HG03139 (cell line): ENCODE data around the gene CBX1.
"Not testable (repeated sequence)": the region's sequence is repeated elsewhere in the genome, so short reads cannot be mapped to it uniquely, and the experiment has no call there.

ENCODE experiments used
- ATAC-seq: cut with Tn5 transposase; IDR thresholded peaks from one replicate; pipeline ENCODE4 v1.9.1; 2021; ENCODE audit not compliant: unreplicated experiment

Gene CBX1

DNA sequence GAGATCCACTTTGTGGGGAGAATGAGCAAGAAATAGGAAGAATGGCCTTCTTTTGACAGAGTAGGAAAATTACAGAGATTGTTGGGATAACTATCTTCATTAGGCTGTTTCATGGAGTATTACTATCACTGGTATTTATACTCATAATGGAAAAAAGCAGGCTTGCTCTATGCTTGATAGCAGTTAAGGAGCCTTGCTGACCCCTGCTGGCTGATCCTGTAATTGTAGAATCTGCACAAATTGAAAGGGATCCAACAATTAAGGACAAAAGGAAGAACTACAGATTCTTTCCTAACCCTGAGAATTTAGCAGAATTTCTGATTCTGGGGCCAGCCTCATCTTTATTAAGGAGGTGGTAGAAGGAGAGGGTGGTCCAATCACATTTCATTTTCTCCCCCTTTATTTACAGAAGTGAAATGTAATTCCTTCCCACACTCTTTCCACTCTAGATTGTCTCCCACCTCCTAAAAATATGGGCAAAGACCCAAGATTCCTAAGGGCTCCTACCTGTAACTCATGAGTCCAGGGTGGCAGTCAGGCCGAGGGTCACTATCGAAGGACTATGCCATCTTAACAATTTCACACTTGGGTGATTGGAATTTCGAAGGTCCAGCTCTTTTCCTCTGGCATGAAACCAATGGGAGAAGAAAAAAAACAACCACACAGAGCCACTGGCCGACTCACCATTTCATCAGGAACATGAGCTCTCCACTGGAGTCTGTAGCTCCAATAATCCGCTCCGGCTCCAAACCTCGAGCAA lies 26.8 kb downstream of the CBX1 start:
- no peak for ATAC-seq

DNA sequence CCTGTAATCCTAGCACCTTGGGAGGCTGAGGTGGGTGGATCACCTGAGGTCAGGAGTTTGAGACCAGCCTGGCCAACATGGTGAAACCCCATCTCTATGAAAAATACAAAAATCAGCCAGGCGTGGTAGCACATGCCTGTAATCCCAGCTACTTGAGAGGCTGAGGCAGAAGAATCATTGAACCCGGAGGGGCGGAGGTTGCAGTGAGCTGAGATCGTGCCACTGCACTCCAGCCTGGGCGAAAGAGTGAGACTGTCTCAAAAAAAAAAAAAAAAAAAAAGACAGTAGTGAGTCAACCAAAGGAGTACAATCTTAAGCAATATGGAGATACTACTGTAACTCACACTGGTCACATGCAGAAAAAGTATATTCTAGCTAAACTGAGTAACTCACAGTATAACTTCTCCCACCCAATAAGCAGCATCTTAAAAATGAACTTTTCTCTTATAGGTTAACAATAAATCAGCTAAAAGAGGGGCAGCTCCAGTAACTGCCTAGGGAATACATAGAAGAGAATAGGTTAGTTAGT lies 27.6 kb downstream of the CBX1 start:
- ATAC-seq: not testable (repeated sequence)

DNA sequence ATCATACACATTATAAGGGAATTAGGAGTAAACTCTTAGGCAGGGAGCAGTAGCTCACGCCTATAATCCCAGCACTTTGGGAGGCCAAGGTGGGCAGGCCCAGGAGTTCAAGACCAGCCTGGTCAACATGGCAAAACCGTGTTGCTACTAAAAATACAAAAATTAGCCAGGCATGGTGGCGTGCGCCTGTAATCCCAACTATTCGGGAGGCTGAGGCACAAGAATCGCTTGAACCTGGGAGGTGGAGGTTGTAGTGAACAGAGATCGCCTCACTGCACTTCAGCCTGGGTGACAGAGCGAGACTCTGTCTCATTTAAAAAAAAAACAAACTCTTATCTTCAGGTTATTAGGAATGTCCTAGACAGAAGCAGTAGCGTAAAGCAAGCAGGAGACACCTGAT lies 28.5 kb downstream of the CBX1 start:
- not testable (repeated sequence) for ATAC-seq

DNA sequence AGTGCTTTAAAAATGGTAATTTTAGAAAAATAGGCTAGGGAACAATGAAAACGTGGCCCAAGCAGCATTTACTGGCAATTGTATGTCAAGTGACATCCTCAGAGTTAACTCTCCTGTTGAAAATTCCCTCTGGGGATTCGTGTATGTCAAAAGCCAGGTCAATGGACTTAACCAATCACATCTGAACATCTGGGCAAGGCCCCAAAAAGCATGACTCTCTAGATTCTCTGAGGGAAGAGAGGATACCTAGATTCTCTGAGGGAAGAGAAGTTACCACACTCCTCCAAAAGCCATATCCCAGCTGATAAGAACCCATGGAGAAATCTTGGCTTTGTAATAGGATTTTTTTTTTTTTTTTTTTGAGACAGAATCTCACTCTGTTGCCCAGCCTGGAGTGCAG lies 29.6 kb downstream of the CBX1 start:
- no peak for ATAC-seq

DNA sequence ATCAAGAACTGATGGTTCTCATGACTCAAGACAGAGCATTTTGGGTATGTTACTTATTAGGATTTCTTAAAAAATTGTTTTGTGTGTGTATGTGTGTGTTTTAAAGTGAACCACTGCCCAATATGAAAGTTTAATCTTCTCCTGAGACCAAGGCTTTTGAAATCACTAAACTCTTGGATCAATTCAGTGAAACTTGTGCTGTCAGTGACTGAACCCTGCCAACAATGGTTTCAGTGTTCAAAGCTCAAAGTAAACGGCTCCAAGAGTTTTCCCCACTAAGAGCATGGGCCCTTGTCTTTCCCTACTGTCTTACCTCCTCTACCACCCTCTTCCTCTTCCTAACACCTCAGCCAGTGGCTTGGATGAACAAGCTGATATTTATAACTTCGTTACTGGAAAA lies 31.1 kb downstream of the CBX1 start:
- no peak for ATAC-seq

DNA sequence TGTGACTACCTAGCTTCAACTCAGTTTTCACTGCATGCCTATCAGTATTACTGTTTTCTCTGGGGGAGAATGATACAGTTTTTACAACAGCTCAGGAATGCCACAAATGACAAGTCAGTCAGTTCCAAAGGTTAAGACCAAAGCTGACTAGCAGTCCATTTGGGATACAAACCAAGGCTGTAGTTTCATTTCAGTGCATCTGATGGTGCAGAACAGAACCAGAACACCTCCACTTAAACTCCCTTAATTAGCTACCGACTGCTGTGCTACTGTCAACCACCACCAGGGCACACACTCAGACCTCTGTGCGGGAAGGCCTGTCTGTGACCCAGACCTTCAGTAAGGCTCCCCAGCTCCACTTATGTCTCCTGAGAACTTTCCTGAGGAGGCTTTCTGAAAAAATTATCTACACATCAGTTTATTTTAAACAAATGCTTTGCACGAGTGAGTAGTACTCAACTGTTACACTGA lies 32.8 kb downstream of the CBX1 start:
- ATAC-seq: no peak

DNA sequence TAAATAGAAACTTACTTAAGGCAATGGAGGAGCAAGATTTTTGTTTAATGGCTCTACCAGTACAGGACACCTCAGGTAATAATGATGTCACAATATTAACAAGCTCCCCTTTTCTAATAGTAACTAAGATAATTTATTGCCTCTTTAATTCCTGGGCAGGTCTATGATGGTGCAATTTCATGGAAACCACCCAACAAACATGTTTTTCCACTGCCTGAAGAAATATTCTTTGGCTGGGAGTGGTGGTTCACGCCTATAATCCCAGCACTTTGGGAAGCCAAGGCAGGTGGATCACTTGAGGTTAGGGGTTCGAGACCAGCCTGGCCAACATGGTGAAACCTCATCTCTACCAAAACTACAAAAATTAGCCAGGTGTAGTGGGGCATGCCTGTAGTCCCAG lies 33.5 kb downstream of the CBX1 start:
- ATAC-seq: not testable (repeated sequence)

DNA sequence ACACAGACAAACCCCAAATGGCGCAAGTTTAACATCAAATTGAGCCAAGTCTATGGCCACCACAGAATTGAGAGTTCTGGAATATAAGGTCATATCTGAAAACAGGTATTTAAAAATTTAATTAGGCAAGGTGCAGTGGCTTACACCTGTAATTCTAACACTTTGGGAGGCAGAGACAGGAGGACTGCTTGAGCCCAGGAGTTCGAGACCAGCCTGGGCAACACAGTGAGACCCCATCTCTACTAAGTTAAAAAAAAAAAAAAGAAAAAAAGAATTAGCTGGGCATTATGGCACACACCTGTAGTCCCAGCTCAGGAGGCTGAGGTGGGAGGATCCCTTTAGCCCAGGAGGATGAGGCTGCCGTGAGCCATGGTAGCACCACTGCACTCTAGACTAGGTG lies 34.0 kb downstream of the CBX1 start:
- ATAC-seq: no peak

DNA sequence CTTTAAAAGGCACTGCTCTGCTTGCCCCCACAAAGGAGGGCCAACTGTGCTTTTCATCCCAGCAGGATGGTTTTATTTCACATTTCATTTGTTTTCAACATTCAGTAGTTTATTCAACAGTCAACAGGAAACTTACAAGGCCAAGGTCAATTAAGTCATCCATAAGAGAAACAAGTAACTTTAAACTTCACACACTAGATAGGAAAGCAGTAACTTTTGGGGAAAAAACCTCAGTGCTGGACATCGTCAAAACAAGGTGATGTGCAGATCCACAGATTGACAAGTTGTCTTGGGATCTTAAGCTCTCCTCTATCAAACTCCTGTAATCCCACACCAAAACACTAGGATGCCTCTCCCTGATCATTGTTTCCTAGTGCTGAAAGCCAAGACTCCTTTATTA lies 34.6 kb downstream of the CBX1 start:
- ATAC-seq: no peak

DNA sequence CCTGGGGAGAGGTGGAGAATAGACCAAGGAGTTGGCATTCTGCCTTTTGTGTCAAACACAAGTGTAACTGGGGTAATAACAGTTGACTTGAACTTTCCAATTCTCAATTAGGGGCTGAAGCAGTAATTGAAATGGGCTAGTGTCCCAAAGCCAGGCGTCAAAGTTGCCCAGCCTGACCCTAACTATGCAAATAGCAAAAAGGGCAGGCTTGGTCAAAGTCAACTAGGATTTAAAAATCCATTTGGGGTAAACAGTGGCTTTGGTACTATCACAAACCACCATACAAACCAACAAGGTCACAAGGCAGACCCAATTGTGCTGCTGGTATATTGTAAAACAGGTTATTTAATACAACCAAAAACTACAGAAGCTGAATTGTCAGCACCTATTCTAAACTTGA lies 35.1 kb downstream of the CBX1 start:
- ATAC-seq: no peak

DNA sequence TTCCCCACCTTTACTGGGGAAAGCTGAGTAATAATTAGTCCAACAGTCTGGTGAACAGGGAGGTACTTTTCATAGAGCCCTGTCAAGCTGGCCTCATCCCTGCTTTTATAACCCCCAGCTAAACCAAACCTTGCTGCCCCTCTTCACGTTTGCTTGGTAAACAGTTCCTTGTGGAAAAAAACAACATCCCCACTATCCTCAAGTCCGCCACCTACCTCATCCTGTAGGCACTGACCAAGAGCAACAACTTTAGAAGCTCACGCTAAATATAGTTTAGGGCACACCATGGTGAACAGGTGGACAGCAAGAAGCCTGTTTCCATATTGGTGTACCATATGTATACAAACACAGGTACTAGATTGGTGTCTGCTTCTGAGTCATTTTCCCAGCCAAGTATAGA lies 36.6 kb downstream of the CBX1 start:
- ATAC-seq: no peak

DNA sequence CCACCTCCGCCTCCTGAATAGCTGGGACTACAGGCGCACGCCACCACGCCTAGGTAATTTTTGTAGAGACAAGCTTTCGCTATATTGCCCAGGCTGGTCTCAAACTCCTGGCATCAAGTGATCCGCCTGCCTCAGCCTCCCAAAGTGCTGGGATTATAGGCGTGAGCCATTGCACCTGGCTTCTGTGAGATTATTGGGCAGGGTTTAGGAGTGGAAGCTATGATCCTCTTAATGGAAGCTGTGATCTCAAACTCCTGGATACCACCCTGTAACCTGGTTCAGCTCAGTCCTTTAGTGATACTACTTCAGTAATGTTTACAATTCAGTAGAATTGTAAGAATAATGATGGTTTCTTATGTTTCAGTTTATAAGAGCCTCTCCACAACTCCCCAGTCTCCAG lies 39.0 kb downstream of the CBX1 start:
- ATAC-seq: no peak

DNA sequence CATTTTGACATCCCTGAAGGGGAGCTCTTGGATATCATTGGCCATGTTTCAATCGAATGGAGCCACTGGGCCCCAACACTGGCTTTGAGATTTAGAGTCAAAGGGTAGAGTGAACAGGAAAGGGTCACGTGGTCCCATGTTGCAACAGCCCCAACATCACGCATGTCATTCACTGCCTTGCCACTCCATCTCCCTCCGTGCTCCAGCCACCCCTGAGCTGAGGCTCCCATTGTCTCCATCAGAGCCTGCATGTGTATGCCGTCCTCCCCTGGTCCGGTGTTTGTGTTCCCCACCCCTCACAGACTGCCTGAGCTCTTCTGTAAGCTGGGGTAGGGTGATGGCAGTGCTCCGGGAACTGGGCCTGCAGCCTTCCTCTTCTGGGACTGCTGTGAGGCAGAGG lies 41.0 kb downstream of the CBX1 start:
- no peak for ATAC-seq

DNA sequence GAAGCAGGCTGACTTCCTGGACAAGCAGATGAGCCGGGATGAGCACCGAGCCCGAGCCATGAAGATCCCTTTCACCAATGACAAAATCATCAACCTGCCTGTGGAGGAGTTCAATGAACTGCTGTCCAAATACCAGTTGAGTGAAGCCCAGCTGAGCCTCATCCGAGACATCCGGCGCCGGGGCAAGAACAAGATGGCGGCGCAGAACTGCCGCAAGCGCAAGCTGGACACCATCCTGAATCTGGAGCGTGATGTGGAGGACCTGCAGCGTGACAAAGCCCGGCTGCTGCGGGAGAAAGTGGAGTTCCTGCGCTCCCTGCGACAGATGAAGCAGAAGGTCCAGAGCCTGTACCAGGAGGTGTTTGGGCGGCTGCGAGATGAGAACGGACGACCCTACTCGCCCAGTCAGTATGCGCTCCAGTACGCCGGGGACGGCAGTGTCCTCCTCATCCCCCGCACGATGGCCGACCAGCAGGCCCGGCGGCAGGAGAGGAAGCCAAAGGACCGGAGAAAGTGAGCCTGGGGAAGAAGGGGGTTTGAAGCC lies 42.1 kb downstream of the CBX1 start:
- no peak for ATAC-seq

DNA sequence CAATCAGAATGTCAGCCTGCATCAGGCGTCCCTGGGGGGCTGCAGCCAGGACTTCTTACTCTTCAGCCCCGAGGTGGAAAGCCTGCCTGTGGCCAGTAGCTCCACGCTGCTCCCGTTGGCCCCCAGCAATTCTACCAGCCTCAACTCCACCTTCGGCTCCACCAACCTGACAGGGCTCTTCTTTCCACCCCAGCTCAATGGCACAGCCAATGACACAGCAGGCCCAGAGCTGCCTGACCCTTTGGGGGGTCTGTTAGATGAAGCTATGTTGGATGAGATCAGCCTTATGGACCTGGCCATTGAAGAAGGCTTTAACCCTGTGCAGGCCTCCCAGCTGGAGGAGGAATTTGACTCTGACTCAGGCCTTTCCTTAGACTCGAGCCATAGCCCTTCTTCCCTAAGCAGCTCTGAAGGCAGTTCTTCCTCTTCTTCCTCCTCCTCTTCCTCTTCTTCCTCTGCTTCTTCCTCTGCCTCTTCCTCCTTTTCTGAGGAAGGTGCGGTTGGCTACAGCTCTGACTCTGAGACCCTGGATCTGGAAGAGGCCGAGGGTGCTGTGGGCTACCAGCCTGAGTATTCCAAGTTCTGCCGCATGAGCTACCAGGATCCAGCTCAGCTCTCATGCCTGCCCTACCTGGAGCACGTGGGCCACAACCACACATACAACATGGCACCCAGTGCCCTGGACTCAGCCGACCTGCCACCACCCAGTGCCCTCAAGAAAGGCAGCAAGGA lies 42.7 kb downstream of the CBX1 start:
- ATAC-seq: no peak

DNA sequence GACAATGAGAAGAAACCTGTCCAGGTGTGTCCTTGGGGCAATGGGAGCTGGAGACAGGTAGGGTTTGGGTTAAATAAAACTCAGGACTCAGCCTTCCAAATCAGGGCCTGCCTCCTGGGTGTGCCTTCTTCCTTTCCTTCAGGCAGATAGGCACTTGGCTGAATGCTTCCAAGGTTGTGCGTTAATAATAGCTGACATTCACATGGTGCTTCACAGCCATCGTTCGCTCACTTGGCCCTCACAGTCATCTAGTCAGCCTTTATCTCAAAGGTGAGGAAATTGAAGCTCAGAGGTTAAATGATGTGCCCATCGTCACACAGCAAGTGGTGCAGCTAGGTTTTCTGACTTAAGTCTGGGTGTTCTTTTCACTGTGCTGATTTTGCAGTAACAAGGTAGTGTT lies 43.7 kb downstream of the CBX1 start:
- no peak for ATAC-seq

DNA sequence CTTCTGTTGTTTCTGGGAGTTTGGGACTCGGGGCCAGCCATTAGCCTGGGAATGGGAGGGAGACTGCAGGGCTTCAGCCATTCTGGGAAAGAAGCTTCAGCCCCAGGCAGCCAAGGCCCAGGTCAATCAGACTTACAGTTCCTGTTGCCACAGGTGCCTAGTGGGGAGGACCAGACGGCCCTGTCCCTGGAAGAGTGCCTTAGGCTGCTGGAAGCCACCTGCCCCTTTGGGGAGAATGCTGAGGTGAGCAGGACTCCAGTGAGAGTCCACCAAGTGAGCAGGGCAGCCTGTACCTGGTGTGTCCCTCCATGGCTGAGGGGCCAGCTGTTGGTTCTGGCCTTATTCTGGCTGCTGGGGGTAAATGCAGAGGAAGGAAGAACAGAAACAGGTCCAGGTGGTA lies 44.4 kb downstream of the CBX1 start:
- ATAC-seq: no peak

DNA sequence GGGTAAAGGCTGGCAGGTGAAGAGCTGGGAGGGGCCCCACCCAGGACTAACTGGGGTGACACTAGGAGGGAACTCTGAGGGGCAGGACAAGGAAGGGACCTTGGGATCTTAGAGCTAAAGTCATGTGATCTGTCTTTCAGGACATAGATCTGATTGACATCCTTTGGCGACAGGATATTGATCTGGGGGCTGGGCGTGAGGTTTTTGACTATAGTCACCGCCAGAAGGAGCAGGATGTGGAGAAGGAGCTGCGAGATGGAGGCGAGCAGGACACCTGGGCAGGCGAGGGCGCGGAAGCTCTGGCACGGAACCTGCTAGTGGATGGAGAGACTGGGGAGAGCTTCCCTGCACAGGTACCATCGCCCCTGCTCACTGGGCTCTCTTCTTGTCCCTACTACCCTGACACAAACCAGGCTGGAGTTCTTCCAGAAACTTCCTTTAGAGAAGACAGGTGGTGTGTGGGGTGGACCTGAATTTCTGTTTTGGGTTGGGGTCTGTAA lies 45.0 kb downstream of the CBX1 start:
- no peak for ATAC-seq

DNA sequence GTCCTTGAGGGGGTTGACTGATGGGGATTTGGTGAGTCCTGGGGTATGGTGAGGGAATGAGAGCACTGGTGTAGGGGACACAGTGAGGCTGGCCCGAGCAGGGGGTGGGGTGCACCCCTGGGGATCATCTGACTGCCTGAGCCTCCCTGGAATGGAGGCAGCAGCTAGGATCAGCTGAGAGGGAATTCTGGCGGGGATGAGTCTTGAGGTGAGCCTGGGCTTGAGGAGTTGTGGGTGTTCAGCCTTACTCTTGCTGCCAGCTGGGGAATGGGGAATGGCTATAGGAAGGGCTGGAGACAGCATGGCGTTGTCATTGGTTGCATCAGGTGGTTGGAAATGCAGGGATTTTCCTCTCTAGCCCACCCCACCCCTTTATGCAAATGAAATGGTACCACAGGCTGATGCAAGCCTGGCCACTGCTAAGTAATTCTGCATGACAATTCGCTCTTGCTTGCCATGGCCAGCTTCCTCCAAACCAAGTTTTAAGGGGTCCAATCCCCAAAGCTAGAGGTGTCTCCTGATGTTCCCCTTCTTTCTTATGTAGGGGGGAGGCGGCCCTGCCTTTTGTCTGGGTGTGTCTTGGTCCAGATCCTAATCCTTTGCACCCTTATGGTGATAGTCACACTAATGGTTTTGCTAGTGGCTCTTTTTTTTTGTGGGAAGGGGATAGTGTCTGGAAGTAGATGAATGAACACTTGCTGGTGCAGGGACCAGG lies 45.6 kb downstream of the CBX1 start:
- no peak for ATAC-seq

DNA sequence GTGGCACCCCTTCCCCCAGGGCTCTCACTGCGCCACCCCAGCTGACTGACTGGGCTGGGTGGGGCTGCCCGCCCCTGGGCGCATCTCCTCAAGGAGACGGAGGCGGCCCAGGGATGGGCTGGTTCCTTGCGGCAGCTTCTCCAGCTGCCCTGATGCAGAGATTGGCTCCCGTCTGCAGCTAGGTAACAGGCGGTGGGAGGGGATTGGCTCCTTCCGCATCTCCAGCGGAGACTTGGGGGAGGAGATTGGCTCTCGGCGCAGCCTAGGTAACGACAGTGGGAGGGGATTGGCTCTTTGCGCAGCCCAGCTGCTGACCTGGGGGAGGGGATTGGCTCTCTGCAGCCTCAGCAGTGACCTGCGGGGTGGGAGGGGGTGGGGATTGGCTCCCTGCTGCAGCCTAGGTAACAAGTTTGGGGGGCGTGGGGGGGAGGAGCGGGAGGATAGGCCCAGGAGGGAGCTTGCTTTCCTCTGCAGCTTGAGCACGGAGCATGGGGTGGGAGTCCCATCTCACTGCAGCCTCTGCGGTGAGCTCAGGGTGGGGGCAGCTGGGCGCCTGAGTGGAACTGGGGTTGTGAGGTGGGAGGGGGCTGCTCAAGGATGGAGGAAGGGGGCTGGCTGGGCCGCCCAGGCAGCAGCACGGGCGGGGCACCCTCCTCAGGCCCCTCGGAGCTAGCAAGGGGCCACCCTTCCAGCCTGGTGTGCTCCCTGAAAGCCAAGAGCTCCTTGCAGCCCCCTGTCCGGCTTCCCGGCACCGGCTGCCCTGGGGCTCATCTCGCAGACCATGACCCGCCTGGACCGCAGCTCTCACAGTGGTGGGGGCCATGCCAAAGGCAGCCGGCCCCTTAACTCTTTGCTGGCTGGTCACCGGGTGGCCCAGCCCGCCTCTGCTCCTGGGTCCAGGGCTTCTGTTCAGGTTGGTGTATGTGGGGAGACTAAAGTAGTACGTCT lies 46.8 kb downstream of the CBX1 start:
- no peak for ATAC-seq
